Activated T-helper 1 cell treated with anti-CD3 and anti-CD28 coated beads, Interleukin-2, amount 50 U/mL, for 16 hours (primary cell): ENCODE results near the gene NKAIN2.

Experiments used
- DNase-seq, 2 donors: peaks; one replicate each; pipeline ENCODE4 v3.0.0-alpha.2; 2020; ENCODE audit warnings: low read depth in 1 of 2, low spot score in 1 of 2

NKAIN2 gene

DNA sequence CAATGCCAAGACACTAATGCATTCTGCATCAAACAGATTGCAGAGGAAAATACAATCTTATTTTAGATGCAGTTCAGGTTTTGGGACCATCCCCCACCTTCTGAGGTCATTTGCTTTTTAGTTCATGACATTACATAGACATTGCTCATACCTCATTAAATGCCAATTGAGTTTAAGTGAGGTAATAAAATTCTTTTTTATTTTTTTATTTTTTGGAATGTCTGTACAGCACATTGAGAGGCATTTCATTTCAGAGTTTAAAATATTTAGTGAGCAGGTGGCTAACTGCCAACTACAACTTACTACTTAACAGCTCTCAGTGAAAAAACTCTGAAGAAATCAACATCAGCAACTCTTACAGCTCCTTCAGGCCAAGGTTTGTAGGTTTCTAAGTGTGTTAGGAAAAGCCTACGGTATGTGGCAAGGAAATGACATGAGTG, 676.3 kb downstream of the NKAIN2 start:
- DNase-seq = no peak

DNA sequence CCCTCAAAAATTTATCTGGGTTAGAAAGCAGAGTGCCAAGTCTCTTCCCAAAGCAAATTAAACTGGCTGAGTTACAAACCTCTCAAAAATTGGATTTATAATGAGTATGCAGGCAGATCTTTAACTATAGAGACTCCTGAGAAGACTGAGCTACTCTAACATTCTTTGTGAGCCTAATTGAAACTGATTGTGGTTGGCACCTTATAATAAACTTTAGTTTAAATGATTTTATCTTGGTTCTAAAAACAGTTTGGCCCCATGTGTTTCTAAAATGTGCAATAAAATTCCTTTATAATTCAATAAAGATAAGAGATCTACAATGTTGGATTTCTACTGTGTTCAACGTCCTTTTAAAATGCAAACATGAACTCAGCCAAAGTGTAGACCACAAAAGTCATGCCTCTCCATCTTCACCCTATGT, 678.4 kb downstream of the NKAIN2 start:
- no peak for DNase-seq

DNA sequence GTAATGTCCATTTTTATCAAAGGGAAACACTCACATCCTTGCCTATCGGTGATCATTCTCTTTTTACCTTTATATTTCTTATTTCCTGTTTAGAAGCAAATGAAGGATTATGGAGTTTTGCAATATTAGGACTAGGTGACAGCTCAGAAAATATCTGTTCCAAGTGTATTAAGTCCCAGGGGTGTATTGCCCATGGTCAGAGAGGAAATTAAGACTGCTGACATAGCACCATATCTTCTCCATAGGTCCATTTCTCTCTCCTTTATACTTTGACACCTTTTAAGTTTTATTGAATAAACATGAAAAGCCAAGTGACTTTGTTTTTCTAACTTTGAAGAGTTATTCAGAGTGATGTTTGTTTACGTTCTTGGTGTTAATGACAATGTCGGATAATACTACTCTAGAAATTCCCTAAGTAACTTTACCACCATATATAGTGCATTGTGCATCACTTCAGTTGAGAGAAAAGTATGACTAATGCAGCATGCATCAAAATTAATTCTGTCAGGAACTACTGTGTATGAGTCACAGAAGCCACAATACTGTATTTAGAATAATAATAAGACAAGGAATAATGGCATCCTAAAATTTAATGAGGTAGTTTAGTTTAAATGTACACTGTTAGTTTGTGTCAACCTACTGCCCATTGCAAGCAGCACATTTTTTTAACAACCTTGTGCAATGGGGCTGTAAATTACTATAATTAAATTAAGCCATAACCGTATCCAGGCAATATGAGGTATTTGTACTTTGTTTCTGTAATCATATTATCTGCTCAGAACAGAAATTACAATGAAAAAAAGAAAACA, 684.2 kb downstream of the NKAIN2 start:
- no peak for DNase-seq

DNA sequence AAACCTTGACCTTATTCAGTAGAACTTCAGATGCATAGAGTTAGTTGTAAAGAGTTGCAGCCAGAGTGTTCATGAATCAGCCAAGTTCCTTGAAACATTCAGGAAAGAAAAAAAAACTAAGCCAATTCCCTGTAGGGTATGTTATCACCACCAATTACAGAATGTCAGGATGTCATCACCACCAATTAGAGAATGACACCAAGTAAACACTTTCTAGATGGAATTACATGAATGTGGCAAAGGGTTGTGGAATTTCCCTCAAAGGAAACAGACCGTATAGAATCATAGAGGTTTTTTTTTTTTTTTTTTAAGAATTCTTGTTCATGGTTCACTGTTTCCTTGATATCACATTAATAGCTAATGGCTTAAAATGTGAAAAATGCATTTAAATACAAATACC, 686.5 kb downstream of the NKAIN2 start:
- no peak for DNase-seq

DNA sequence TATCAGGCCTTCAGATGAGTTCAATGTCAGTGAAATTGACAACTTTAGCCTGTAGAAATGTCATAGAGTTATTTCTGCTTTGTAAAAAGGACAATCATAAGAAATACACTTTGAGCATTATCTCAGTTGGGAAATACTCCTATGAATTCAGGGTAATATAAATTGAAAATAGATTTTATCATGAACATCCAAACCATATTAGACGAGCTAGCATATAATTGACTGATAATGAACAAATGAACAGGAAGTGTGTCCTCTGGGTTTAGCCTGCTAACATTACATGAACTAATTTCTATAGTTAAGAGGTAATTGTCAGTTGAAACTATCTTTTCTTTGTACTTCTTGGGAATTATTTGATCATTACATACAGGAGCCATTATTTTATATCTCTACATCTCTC, 689.6 kb downstream of the NKAIN2 start:
- DNase-seq = no peak

DNA sequence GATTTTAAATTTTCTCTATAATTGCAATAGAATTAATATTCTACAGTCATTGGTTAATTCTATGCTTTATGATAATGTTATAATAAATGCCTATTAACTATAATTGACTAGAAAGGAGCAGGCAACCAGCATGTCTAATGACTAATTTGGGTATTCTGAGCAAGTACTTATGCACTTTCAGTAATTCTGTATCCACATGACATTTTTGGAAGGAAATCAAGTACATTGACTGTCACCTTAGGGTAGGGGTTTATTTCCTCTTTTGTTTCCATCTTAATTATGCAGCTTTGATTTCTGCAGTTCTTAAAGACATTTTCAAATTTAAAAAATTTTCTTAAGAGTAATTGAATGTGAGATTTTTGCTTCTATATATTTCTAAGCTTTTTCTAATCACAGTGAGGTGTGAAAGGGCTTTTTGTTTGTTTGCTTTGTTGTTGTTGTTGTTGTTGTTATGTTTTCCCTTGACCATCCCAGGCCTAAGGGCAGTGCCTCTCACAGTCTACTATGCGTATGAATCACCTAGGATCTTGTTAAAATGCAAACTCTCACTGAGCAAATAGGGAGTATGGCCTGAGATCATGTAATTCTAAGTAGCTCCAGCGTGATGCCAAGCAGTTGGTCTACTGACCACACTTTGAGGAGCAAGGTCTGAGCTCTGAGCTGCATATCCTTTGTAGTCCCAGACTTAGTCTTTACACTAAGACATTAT, 691.4 kb downstream of the NKAIN2 start:
- DNase-seq = no peak

DNA sequence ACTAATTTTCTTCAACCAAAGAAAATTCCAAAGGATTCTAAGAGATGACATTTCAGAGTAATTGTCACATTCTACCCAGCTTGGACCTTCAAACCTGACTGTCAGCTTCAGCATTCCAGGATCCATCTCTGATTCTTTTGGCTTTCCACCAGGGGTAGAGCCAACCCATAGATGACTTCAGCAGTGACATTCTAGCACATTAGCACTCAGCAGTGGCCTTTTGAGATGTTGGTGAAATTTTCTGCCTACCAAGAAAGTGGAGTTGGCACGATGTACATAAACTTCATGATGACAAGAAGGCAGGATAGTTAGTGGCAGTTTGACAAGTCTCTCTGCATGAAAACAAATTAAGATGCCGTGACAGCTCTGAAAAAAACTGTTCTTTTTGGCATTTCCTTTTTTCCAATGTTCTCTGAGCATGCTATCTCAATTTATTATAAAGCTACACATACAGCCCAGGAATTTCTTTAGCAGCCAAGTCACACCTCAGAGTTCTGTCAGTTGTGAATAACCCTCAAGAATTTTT, 692.1 kb downstream of the NKAIN2 start:
- DNase-seq = no peak

DNA sequence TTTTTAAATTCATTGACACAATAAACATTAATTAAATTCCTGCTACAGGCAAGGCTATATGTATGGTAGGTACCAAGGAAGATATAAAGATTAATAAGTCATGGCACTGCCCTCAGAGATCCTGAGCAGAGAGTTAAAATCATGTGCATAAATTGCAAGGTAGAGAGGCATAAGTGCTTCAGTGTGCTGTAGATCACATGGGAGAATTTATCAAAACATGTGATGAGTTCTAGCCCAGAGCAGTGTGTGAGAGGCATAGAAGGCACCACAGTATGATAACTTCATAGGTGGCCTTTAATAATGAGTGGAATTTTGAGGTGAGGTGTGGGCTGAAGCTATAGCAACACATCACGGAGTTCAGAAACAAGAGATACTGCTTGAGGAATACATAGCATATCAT, 692.7 kb downstream of the NKAIN2 start:
- no peak for DNase-seq

DNA sequence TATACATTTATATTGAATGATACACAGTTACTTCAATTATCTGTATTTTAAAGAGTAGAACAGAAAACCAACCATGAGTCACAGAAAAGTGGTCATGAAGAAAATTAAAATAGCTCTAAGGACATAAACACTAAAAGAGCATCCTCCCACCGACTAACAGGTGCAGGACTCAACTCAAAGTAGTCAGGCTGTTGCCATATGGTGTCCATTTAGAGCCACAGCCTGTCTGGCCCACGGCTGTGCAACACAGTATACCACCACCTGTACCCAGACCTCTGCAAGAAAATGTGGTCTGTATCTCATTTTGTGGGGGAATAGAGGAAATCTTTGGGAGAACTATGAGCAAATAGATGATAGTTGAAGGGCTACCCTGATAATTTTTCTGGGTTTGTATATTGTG, 708.8 kb downstream of the NKAIN2 start:
- DNase-seq = no peak

DNA sequence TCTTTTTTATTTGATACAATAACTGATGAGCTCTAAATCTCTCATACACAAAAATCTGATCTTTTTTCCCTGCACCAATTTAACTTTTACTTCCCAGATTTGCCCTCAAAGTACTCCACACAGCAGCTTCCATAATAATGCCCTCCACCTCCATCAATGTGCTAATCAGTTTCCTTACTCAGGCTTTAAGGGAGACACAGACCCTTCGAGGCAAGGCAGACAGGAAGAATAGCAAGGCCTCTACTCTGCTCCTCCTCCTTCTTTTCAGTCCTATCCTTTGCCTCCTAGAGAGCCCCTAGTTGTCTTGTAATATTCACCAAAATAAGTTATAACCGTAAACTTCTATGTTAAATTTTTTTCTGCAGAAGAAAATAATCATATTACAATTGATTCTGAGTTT, 713.7 kb downstream of the NKAIN2 start:
- no peak for DNase-seq

DNA sequence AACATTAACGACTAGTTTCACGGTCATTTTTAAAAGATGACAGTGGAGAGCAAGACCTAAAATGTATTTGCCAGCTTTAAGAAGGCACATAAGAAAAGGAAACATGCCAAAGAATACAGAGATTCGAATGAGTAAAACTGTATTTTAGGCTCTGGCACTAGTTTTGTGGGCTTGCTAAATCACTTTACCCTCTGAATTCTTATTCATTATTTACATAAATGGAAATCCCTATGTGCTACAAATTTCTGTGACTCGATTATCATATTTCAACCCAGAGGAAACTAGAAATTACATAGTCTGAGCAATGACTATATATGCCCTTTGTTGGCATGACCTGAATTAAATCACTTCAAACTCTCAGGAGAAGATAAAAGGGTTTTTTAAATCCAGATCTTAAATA, 716.8 kb downstream of the NKAIN2 start:
- no peak for DNase-seq

DNA sequence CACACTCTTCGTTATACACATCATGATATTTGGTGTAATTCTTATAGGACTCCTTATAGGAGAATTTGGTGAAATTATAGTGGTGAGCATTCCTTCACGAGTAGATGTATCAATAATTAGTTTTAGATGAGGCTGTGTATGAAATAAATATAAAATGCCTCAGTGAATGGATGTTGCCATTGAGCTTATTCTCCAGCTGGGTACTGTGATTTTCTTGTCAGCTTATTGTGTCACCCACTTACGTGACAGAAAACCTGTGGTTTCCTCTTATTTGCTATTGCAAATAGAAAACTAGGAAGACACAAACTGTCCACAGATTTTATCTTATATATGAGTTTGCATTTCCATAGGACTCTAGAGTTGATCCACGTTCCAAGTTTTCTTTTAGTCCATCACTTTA, 718.7 kb downstream of the NKAIN2 start:
- no peak for DNase-seq

DNA sequence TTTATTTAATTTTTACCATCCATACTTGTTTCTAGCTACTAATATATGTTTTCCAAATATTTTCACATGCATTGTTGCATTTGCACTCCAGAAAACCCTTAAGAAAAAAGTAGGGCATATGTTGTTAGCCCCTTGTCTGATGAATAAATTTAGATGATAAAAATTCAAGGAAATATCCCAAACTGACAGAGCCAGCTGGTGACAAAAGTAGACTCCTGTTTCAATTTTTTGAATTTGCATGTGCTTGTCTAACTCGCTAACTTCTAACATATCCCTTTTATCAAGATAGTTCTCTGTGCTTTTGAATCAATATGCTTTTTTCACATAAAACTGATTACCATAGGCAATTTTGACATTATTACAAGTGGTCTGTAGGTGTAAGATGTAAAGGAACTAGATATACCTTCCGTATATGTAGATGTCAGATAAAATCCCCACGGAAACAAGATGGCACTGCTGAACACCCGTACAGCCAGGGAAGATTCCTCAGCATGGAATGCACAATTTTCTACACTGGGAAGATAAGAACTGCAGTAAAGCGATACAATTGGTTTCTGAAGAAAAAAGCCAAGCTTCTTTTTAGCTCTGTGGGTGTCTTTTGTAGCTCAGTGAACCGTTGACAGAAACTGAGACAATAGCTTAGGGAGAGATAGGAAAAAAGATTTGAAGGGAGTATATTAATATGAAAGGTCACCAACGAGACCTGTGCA, 721.0 kb downstream of the NKAIN2 start:
- no peak for DNase-seq

DNA sequence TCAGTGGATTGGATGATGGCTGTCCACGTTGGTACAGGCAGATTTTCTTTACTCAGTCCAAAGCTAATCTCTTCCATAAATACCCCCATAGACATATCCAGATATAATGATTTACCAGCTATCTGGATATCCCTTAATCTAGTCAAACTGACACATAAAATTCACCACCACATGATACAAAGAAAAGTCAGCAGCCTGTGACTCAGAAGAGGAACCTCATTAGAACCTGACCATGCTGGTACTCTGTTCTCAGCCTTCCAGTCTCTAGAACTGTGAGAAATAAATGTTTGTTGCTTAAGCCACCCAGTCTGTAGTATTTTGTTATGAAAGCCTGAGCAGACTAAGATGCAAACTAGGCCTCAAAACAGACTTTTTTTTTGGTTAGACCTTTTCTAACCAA, 727.3 kb downstream of the NKAIN2 start:
- DNase-seq = no peak

DNA sequence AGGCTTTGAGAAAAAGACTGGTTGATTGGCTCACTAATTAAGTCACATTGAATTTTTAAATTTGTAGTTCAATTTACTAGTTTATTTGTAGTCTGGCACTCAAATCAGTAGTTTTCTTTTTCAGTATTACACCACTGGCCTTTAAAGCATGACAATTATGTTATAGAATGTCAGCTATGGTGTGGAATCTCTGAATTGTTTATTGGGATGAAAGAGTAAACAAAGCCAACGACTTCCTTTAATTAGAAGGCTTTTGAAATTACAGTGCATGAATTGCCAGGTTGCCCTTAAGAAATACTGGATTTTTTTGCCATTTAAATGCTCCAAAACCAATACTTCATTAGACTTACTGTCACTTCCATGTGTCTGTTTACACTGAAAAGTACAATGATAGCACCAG, 731.6 kb downstream of the NKAIN2 start:
- no peak for DNase-seq

DNA sequence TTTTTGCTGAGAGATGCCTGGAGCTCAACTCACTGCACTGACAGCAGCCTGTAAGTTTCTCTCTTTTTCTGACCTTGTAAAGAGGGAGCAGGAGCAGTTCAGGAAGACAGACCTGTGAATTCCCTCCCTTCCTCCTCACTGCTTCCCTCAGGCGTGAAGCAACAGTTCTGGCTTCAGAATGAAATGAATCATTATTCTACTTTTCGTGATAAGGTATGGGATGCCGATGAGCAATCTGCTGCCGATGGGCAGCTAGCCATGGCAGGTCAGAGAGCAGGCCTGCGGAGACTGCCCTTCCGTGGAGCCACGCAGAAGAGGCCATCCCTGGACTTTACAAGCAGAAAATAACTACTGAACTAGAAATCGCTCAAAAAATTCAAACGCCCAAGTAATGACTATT, 732.1 kb downstream of the NKAIN2 start:
- no peak for DNase-seq

DNA sequence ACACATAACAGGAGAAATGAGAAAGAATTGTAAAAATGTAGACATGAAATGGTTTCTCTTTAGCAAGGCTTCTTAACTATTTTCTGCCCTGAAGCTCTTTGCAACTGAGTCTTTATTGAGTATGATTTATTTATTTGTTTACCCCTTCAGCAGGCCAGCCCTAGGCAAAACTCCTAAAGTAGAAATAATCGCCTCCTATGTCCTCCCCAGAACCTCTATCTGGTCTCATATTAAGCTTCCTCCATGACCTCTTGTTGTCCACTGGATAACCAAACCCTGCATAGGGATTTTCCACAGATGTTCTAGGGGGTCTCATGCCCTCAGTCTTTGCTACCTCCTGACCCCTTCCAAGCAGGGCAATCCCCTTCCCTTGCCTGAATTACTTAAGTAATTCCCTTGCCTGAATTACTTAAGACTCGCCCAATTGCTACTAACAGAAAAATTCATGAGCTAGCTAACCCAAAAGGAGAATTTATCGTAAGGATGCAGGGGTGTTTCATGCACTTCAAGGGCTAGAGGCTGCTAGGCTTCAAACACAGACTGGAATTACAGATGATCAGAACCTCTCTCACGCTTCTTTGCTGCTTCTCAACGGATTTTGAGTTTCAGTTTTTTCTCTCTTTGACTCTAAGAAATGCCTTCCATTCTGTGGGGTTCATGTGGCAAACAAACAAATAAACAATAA, 732.6 kb downstream of the NKAIN2 start:
- no peak for DNase-seq

DNA sequence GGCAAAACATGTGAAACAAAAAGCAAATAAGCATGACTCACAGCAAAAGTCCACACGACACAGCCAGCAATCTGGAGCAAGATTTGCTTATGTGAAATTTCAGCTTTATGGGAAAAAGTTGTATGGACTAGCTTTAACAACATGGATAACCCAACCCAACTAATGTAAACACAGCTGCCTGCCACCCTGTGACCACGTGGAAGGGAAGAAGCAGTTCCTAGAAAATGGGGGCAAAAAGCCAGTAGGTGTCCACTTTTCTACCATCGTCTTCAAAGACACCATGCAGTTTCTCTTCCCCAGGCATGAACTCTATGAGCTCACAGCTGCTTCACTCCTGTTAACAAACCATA, 733.2 kb downstream of the NKAIN2 start:
- no peak for DNase-seq

DNA sequence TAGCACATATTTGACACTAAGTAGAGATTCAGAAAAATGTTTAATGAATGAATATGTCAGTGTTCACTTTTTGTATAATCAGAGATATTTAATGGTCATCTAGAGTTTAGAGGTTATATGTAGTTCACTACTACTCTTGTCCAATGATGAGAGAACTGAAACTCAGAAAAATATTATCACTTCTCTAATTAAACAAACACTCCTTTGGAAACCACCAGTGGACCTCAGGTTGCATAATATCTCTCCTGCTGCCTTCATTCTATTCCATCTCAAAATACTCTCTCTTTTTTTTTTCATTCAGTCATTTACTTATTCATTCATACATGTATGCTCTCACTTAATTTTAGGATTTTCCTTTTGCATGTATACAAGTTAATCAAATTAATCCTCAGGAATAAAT, 735.4 kb downstream of the NKAIN2 start:
- DNase-seq = no peak

DNA sequence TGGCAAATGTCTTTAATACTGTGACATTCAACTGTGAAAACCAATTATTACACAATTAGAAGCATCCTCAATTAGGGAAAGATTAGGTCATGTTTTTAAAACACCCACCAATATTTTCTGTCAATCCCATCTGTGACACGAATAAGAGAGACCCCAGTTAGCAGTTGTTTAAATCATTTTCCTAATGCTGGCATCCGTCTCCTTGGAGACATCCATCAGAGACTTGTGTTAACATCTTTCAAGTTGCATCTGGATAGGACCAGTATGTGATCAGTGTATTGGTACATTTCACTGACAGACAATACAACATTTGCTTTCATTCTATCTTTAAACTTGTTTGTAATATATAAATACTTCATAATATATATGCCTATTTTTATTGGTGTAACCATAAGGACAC, 737.9 kb downstream of the NKAIN2 start:
- DNase-seq = no peak

DNA sequence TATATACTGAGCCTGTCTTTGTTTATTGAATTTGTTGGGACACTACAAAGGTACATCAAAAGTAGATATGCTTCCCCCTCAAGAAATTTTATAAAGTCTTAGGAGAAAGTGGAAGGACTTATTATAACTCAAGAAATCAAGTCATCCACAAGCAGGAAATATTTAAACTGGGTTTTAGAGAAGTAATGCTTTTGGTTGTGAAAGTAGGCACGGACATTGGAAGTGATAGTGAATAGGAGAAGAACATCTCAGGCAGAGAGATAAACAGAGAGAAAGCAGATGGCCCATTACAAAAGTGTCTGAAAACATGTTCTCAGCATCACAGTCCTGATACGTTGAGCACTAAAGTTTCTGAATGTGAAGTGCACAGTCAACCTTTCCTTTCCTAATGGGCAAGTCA, 742.9 kb downstream of the NKAIN2 start:
- no peak for DNase-seq
